Measurements from ENCODE around the gene CDC42. TPM values are rescaled to one million over a fixed set of nuclear protein-coding genes. Genes with fewer than 3 reads are reported as not detected.
A peak's percentile ranks its signal among the peaks of the same experiment; 100 is the strongest.
"Not testable (repeated sequence)": the region's sequence is repeated elsewhere in the genome, so short reads cannot be mapped to it uniquely, and the experiment has no call there.

CDC42 gene
- total RNA-seq, 1 experiment from 2014 or later = 198 TPM

- H3K27me3 ChIP-seq (replicated peaks; ENCODE audit: insufficient read depth, low read depth, low read length, poor library complexity); H3K4me3 ChIP-seq (ENCODE audit: low read depth, low read length, poor library complexity, severe bottlenecking); intact Hi-C loops (cut with micrococcal nuclease; ENCODE audit: unreplicated experiment); POLR2A ChIA-PET (ENCODE audit: low non-redundant PET); H3K36me3 ChIP-seq (ENCODE audit: insufficient read depth, low read length, poor library complexity, severe bottlenecking); H3K27ac ChIP-seq (ENCODE audit: low read depth, low read length, poor library complexity, severe bottlenecking); H3K9me3 ChIP-seq (ENCODE audit: low read depth, low read length, poor library complexity, severe bottlenecking); BruUV-seq (replicated peaks); DNase-seq (ENCODE audit: low spot score); H3K4me1 ChIP-seq (ENCODE audit: insufficient read depth, low read length, poor library complexity, severe bottlenecking); CTCF ChIA-PET: not testable (repeated sequence)
Measured at GRCh38 chr1:22009566-22009965, 42.9 kb upstream of the CDC42 start.

DNA sequence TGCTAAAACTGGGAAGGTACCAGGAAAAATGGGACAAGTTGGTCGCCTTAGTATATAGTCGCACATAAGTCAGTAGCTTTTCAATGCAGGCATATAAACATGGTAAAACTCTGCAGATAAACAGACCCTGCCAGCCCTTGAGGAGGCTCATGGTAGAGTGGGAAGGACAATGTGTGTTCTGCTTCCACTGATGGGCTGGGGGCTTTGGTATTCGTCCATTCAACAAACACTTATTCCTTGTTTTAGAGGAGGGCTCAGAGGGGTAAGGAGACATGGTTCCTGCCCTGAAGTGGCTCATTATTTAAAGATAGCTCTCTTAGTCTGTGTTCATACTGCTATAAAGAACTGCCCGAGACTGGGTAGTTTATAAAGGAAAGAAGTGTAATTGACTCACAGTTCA lies 39.8 kb upstream of the CDC42 start:
- H3K9me3 ChIP-seq (ENCODE audit: low read depth, low read length, poor library complexity, severe bottlenecking); H3K4me3 ChIP-seq (ENCODE audit: low read depth, low read length, poor library complexity, severe bottlenecking); H3K27ac ChIP-seq (ENCODE audit: low read depth, low read length, poor library complexity, severe bottlenecking); CTCF ChIA-PET; intact Hi-C loops (cut with micrococcal nuclease; ENCODE audit: unreplicated experiment); BruUV-seq (replicated peaks); POLR2A ChIA-PET (ENCODE audit: low non-redundant PET); DNase-seq (ENCODE audit: low spot score); H3K27me3 ChIP-seq (replicated peaks; ENCODE audit: insufficient read depth, low read depth, low read length, poor library complexity); H3K4me1 ChIP-seq (ENCODE audit: insufficient read depth, low read length, poor library complexity, severe bottlenecking); H3K36me3 ChIP-seq (ENCODE audit: insufficient read depth, low read length, poor library complexity, severe bottlenecking): not testable (repeated sequence)

DNA sequence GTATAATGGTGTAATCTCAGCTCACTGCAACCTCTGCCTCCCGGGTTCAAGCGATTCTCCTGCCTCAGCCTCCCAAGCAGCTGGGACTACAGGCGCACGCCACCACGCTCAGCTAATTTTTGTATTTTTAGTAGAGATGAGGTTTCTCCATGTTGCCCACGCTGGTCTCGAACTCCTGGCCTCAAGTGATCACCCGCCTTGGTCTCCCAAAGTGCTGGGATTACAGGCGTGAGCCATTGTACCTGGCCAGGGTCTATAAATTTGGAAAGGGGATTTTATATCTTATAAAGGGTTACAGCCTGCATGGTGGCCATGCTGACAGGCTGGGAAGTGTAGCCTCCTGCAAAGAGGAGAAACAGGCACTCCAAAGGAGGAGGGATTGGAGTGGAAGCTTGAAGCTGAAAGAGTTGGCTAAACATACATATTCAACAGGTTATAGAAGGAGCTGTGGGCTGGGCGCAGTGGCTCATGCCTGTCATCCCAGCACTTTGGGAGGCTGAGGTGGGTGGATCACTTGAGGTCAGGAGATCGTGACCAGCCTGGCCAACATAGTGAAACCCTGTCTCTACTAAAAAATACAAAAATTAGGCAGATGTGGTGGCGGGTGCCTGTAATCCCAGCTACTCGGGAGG lies 37.8 kb upstream of the CDC42 start:
- CTCF ChIA-PET; H3K27me3 ChIP-seq (replicated peaks; ENCODE audit: insufficient read depth, low read depth, low read length, poor library complexity); H3K36me3 ChIP-seq (ENCODE audit: insufficient read depth, low read length, poor library complexity, severe bottlenecking); POLR2A ChIA-PET (ENCODE audit: low non-redundant PET); H3K4me1 ChIP-seq (ENCODE audit: insufficient read depth, low read length, poor library complexity, severe bottlenecking); DNase-seq (ENCODE audit: low spot score); intact Hi-C loops (cut with micrococcal nuclease; ENCODE audit: unreplicated experiment); BruUV-seq (replicated peaks); H3K27ac ChIP-seq (ENCODE audit: low read depth, low read length, poor library complexity, severe bottlenecking); H3K4me3 ChIP-seq (ENCODE audit: low read depth, low read length, poor library complexity, severe bottlenecking); H3K9me3 ChIP-seq (ENCODE audit: low read depth, low read length, poor library complexity, severe bottlenecking): not testable (repeated sequence)

DNA sequence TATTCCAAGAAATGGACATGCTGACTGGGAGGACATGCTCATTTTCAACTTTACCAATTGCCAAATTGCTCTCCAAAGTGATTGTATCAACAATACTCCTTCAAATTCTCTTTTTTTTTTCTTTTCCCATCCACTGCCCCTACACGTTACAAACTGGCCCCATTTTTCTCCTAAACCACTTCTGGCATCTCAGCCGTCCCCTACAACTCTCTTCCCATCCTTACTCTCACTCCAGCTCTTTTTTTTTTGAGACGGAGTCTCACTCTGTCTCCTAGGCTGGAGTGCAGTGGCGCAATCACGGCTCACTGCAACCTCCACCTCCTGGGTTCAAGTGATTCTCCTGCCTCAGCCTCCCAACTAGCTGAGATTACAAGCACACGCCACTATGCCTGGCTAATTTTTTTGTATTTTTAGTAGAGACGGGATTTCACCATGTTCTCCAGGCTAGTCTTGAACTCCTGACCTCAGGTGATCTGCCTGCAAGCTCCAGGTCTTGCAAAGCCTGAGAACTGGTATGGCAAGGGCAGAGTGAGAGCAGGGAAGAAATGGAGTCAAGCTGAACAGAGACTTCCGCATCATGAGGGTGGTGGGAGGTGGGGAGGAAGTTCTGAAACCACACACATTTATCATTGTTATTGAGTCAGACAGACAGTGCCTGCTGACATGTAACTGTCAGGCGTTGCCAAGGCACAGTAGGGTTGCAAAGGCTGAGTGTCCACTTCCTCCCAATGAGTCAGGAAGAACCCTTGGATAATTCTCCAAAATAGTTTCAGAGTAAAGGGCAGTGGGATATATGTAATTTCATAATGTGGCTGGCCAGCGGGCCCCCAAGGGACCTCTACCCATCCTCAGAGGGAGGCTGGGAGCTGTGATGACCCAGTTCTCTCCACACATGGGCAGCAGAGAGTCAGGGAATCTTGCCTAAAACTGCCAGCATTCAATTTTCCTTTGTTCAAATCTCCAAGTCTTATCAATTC lies 33.6 kb upstream of the CDC42 start:
- Histone ChIP-seq H3K4me1 (ENCODE audit: insufficient read depth, low read length, poor library complexity, severe bottlenecking) (peaks cover 9% of the 10 kb centered on the region), H3K27me3 (replicated peaks; ENCODE audit: insufficient read depth, low read depth, low read length, poor library complexity) (no peaks in the 10 kb centered on the region), H3K27ac (ENCODE audit: low read depth, low read length, poor library complexity, severe bottlenecking) (no peak overlapping the region), H3K4me3 (ENCODE audit: low read depth, low read length, poor library complexity, severe bottlenecking) (no peak overlapping the region), H3K36me3 (ENCODE audit: insufficient read depth, low read length, poor library complexity, severe bottlenecking) (no peaks in the 10 kb centered on the region), H3K9me3 (ENCODE audit: low read depth, low read length, poor library complexity, severe bottlenecking) (no peaks in the 10 kb centered on the region)
- peak; percentile 57 for DNase-seq (ENCODE audit: low spot score)
- BruUV-seq (replicated peaks) = no TSS peak
- intact Hi-C loops (cut with micrococcal nuclease; ENCODE audit: unreplicated experiment) = no loop called here
- TF ChIP-seq CTCF (conservative IDR thresholded peaks at IDR 0.05; ENCODE audit: low read depth, low read length) (peak; percentile 36; the same call in 1 of the 2 replicates), EZH2 (IDR thresholded peaks at IDR 0.05; ENCODE audit: borderline replicate concordance, low read depth, low read length, poor library complexity, severe bottlenecking) (no peak)
- ChIA-PET POLR2A (ENCODE audit: low non-redundant PET) (no interaction called here), CTCF (no interaction called here)
